OCI-LY1 (cell line): ENCODE measurements around the gene CLUH.
A peak's percentile ranks its signal among the peaks of the same experiment; 100 is the strongest.

Experiments used
- H2AFZ ChIP-seq: fragments of 200-600 bp; sonication (generic), shearing (Covaris generic); 2 replicates; pipeline ENCODE4 v1.6.0; 2014; ENCODE audit warnings: antibody characterized with exemption, mild to moderate bottlenecking, low read length
- H3F3A ChIP-seq: fragments of 200-600 bp; sonication (generic), shearing (Covaris generic); 2 replicates; pipeline ENCODE4 v1.6.0; 2014; ENCODE audit warnings: mild to moderate bottlenecking, antibody characterized with exemption, low read length, moderate library complexity; ENCODE audit not compliant: insufficient read depth
- H3K27ac ChIP-seq: fragments of 200-600 bp; sonication (generic); 2 replicates; pipeline ENCODE4 v1.5.1; 2014; ENCODE audit warnings: low read length, mixed run types, mild to moderate bottlenecking, low read depth; ENCODE audit not compliant: poor library complexity, severe bottlenecking
- H3K27me3 ChIP-seq: fragments of 200-600 bp; sonication (generic); 2 replicates; pipeline ENCODE4 v1.6.0; 2014; ENCODE audit warnings: antibody characterized with exemption, mild to moderate bottlenecking, low read length, moderate library complexity; ENCODE audit not compliant: insufficient read depth
- H3K36me3 ChIP-seq: fragments of 200-600 bp; sonication (generic); 2 replicates; pipeline ENCODE4 v1.6.1; 2014; ENCODE audit warnings: mild to moderate bottlenecking, antibody characterized with exemption, low read length, moderate library complexity, mixed read lengths; ENCODE audit not compliant: insufficient read depth
- H3K4me1 ChIP-seq: fragments of 200-600 bp; sonication (generic); 2 replicates; pipeline ENCODE4 v1.5.1; 2014; ENCODE audit warnings: mild to moderate bottlenecking, low read length, moderate library complexity; ENCODE audit not compliant: insufficient read depth, severe bottlenecking
- H3K4me2 ChIP-seq: fragments of 200-600 bp; sonication (generic), shearing (Covaris generic); 2 replicates; pipeline ENCODE4 v1.6.1; 2014; ENCODE audit warnings: low read length
- H3K4me3 ChIP-seq: fragments of 200-600 bp; sonication (generic); 2 replicates; pipeline ENCODE4 v1.5.1; 2014; ENCODE audit warnings: low read length, low read depth, mild to moderate bottlenecking, mixed read lengths; ENCODE audit not compliant: poor library complexity, severe bottlenecking
- H3K79me2 ChIP-seq: fragments of 200-600 bp; shearing (Covaris generic); 2 replicates; pipeline ENCODE4 v1.6.1; 2016; ENCODE audit warnings: mixed run types, low read length, mixed read lengths; ENCODE audit not compliant: insufficient read depth
- H3K9ac ChIP-seq: fragments of 200-600 bp; sonication (generic), shearing (Covaris generic); 2 replicates; pipeline ENCODE4 v1.6.1; 2014; ENCODE audit warnings: mild to moderate bottlenecking, low read length, mixed read lengths
- H3K9me2 ChIP-seq: fragments of 200-600 bp; sonication (generic), shearing (Covaris generic); 2 replicates; pipeline ENCODE4 v1.6.1; 2014; ENCODE audit warnings: low read depth, mild to moderate bottlenecking, low read length, mixed read lengths
- H3K9me3 ChIP-seq: fragments of 200-600 bp; shearing (Covaris generic); 2 replicates; pipeline ENCODE4 v1.6.1; 2014; ENCODE audit warnings: low read length, mixed read lengths
- H4K20me1 ChIP-seq: fragments of 200-600 bp; sonication (generic), shearing (Covaris generic); 2 replicates; pipeline ENCODE4 v1.6.0; 2016; ENCODE audit warnings: mild to moderate bottlenecking, low read length; ENCODE audit not compliant: insufficient read depth
- CTCF ChIP-seq: fragments of 200-600 bp; sonication (generic), shearing (Covaris generic); IDR thresholded peaks from 2 replicates; pipeline ENCODE4 v1.5.1; 2017; ENCODE audit warnings: mild to moderate bottlenecking, antibody characterized with exemption, low read length, moderate library complexity, mixed read lengths
- EZH2 ChIP-seq: fragments of 200-600 bp; sonication (generic), shearing (Covaris generic); IDR thresholded peaks from 2 replicates; pipeline ENCODE4 v1.8.0; 2017; ENCODE audit warnings: borderline replicate concordance, mixed run types, mild to moderate bottlenecking, antibody characterized with exemption, low read length, moderate library complexity, mixed read lengths

Gene CLUH

GRCh38 chr17:2708585-2709182 is 2.9 kb downstream of the CLUH start:
- no peaks in the 10 kb centered on the region for H3K9me2 ChIP-seq
- no peak overlapping the region for H2AFZ ChIP-seq
- H3K27me3 ChIP-seq: no peaks in the 10 kb centered on the region
- H3K36me3 ChIP-seq: peaks cover 17% of the 10 kb centered on the region; the same call in 1 of the 2 replicates
- H3F3A ChIP-seq: no peaks in the 10 kb centered on the region
- peak overlapping the region; percentile 93; the same call in 1 of the 2 replicates for H3K9ac ChIP-seq
- TF ChIP-seq CTCF (no peak), EZH2 (no peak)
- peak overlapping the region; percentile 88 for H3K4me2 ChIP-seq
- no peaks in the 10 kb centered on the region for H4K20me1 ChIP-seq
- H3K4me1 ChIP-seq: peaks cover 42% of the 10 kb centered on the region
- peaks cover 60% of the 10 kb centered on the region for H3K79me2 ChIP-seq
- peak overlapping the region; percentile 99 for H3K4me3 ChIP-seq
- peak overlapping the region; percentile 70 for H3K27ac ChIP-seq
- H3K9me3 ChIP-seq: no peaks in the 10 kb centered on the region

- H3K9me2 ChIP-seq: no peaks in the 10 kb centered on the region
- H3F3A ChIP-seq: no peaks in the 10 kb centered on the region
- H3K9me3 ChIP-seq: no peaks in the 10 kb centered on the region
- peaks cover 60% of the 10 kb centered on the region for H3K79me2 ChIP-seq
- H3K36me3 ChIP-seq: peaks cover 25% of the 10 kb centered on the region
- no peak overlapping the region for H3K27ac ChIP-seq
- H3K4me1 ChIP-seq: peaks cover 42% of the 10 kb centered on the region
- no peak overlapping the region for H2AFZ ChIP-seq
- H4K20me1 ChIP-seq: no peaks in the 10 kb centered on the region
- no peak for TF ChIP-seq EZH2
- peak; percentile 45 for TF ChIP-seq CTCF
- peak overlapping the region; percentile 93; the same call in 1 of the 2 replicates for H3K9ac ChIP-seq
- H3K4me2 ChIP-seq: peak overlapping the region; percentile 88
- peak overlapping the region; percentile 99 for H3K4me3 ChIP-seq
- no peaks in the 10 kb centered on the region for H3K27me3 ChIP-seq
Measured at GRCh38 chr17:2707721-2708584, 3.6 kb downstream of the CLUH start.

- Histone ChIP-seq H3K9me2 (no peaks in the 10 kb centered on the region), H3K36me3 (peaks cover 34% of the 10 kb centered on the region), H3K9ac (no peak overlapping the region), H2AFZ (no peak overlapping the region), H3K9me3 (no peaks in the 10 kb centered on the region), H3K79me2 (peaks cover 60% of the 10 kb centered on the region), H3K4me1 (peaks cover 33% of the 10 kb centered on the region), H3K27ac (no peak overlapping the region), H3K4me3 (no peak overlapping the region), H3K4me2 (no peak overlapping the region), H4K20me1 (no peaks in the 10 kb centered on the region), H3K27me3 (no peaks in the 10 kb centered on the region), H3F3A (no peaks in the 10 kb centered on the region)
- TF ChIP-seq EZH2 (no peak), CTCF (no peak)
Measured at GRCh38 chr17:2706911-2707510, 4.6 kb downstream of the CLUH start.
